ENCODE results near the gene MTUS2.

DNA sequence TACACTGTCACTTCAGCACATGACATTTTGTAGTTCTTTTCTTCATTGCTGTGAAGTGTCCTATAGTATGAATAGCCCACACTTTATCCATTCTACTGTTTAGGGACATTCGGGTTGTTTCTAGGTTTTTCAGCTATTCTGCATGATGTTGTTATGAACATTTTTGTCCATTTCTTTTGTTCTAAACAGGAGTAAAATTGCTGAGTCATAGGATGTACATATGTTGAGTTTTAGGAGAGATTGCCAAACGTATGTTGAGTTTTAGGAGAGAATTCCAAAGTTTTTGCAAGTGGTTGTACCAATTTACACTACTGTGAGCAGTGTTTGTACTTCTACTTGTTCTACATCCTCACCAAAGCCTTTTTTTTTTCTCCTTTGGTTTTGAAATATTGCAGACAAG is 115.0 kb downstream of the MTUS2 start:
- no peak for TF ChIP-seq EZH2phosphoT487 (IDR thresholded peaks at IDR 0.05; ENCODE audit: unreplicated experiment)
- no peak for TF ChIP-seq POLR2AphosphoS5 (IDR thresholded peaks at IDR 0.05; ENCODE audit: low read depth)
- TF ChIP-seq CTCF (conservative IDR thresholded peaks at IDR 0.05; ENCODE audit: low read depth in 2 of 2), result no peak
- no peak for TF ChIP-seq CREB1 (CRISPR knock-in tag; IDR thresholded peaks at IDR 0.05; ENCODE audit: low read depth)
- no peak for TF ChIP-seq EZH2 (IDR thresholded peaks at IDR 0.05; ENCODE audit: low read depth, unreplicated experiment)
- no peak for TF ChIP-seq REST (IDR thresholded peaks at IDR 0.05; ENCODE audit: unreplicated experiment)
- no peak for TF ChIP-seq JUNB (IDR thresholded peaks at IDR 0.05; ENCODE audit: unreplicated experiment)
